T-helper 1 cell (primary cell): Measurements from ENCODE around the gene RSBN1.
A peak's percentile ranks its signal among the peaks of the same experiment; 100 is the strongest.
"Not testable (repeated sequence)": the region's sequence is repeated elsewhere in the genome, so short reads cannot be mapped to it uniquely, and the experiment has no call there.

Experiments
- DNase-seq, 5 donors: peaks; one replicate each; pipeline ENCODE4 v3.0.0-alpha.2; 2012 to 2020

The RSBN1 gene

GRCh38 chr1:113734357-113735055 lies 77.8 kb downstream of the RSBN1 start:
- DNase-seq: peak in 1 of 5 donors; percentile 24

- no peak for DNase-seq
Observed at GRCh38 chr1:113732802-113733201, 79.5 kb downstream of the RSBN1 start.

GRCh38 chr1:113721010-113721409 lies 91.3 kb downstream of the RSBN1 start:
- no peak for DNase-seq

- not testable (repeated sequence) for DNase-seq
Observed at GRCh38 chr1:113718621-113719020, 93.7 kb downstream of the RSBN1 start.

GRCh38 chr1:113717506-113717905 lies 94.8 kb downstream of the RSBN1 start:
- not testable (repeated sequence) for DNase-seq

GRCh38 chr1:113714606-113715269 lies 97.5 kb downstream of the RSBN1 start:
- no peak for DNase-seq
